Adrenal gland (tissue), 12 donors: ENCODE data around the gene ADD1. TPM values are rescaled to one million over a fixed set of nuclear protein-coding genes. Genes with fewer than 3 reads are reported as not detected.

Experiments
- DNase-seq, 7 donors: peaks; one replicate each; pipeline ENCODE4 v3.0.0-alpha.2; 2019 to 2020
- H3K27ac ChIP-seq, 5 donors: fragments of 200-600 bp; sonication (generic) in 4 of 5; 1 replicate in 3 of 5; 2 replicates in 2 of 5; pipeline versions ENCODE4 v1.5.1 to v1.8.0; 2016 to 2020; ENCODE audit warnings: mild to moderate bottlenecking in 1 of 5
- H3K27me3 ChIP-seq: fragments of 200-600 bp; 2 replicates; pipeline ENCODE4 v1.8.0; 2021
- H3K36me3 ChIP-seq, 2 donors: fragments of 200-600 bp; replicated peaks in 1 of 2; 1 replicate in 1 of 2; 2 replicates in 1 of 2; pipeline versions ENCODE4 v1.5.1 to v1.8.0; 2018 to 2022
- H3K4me1 ChIP-seq, 2 donors: fragments of 200-600 bp; replicated peaks in 1 of 2; 1 replicate in 1 of 2; 2 replicates in 1 of 2; pipeline versions ENCODE4 v1.5.1 to v1.8.0; 2018 to 2021
- H3K4me3 ChIP-seq, 4 donors: fragments of 200-600 bp; sonication (generic) in 3 of 4; one replicate each; pipeline ENCODE4 v1.5.1; 2016 to 2018
- H3K9me3 ChIP-seq, 3 donors: fragments of 200-600 bp; sonication (generic) in 1 of 3; replicated peaks in 1 of 3; 1 replicate in 2 of 3; 2 replicates in 1 of 3; pipeline versions ENCODE4 v1.5.1 to v1.8.0; 2016 to 2021
- POLR2A ChIP-seq, 2 donors: fragments of 450-650 bp; IDR thresholded peaks; one replicate each; pipeline ENCODE4 v1.6.1; 2017; ENCODE audit warnings: antibody characterized with exemption in 2 of 2, mild to moderate bottlenecking in 2 of 2, moderate library complexity in 1 of 2
- WGBS, 4 donors: extraction: QIAGEN DNeasy Blood & Tissue Kit in 2 of 4; methylation state at CpG; one replicate each; pipeline versions ENCODE4 v1.1.5 to v1.1.7; 2013 to 2017; 5-methylcytosine and 5-hydroxymethylcytosine counted together
- intact Hi-C, 2 donors: fragments of 100-400 bp; cut with DNase I; formaldehyde crosslinking; loops; one replicate each; pipeline versions ENCODE4 v1.14.1 to v1.15.0; 2022 to 2023
- polyA plus RNA-seq, 3 donors: library from polyadenylated mRNA; stranded (reverse); fragments of 200-250 nt in 2 of 3; fragments of 350-450 nt in 1 of 3; fragmentation: Illumina TruSeq in 1 of 3; extraction: RNeasy Lipid Tissue Mini Kit (QIAGEN cat#74804) in 1 of 3; gene quantifications; one replicate each; pipeline ENCODE4 v1.2.3, GENCODE V29; 2013 to 2014
- total RNA-seq, 9 donors: library from RNA; depleted of rRNA in 4 of 9; stranded (reverse); fragments of >200 nt in 4 of 9; fragments of 120-200 nt in 1 of 9; fragmentation: NEBNext Ultra II Directional in 1 of 9; extraction: Animal tissue kit (Norgen Biotek cat#: 25700) in 1 of 9; gene quantifications; one replicate each; pipeline versions ENCODE4 v1.1.0 to v1.2.4, GENCODE V29; 2013 to 2023
- TF ChIP-seq, protein P1 (sequence below), 6 experiments: fragments of 450-650 bp in 4 of 6; fragments of 200-600 bp in 2 of 6; sonication (generic) in 1 of 6; IDR thresholded peaks; 1 replicate in 5 of 6; 2 replicates in 1 of 6; pipeline versions ENCODE4 v1.5.1 to v1.8.0; 2016 to 2021; ENCODE audit warnings: antibody characterized with exemption in 6 of 6, mild to moderate bottlenecking in 2 of 6, moderate library complexity in 1 of 6
- donor health status: healthy with polysubstance abuse.
- donor health status: Bipolar disorder and iron deficiency.
- donor health status: DM: yes; HTN: yes; CAD: no.
- donor health status: DM: no; HTN: no; CAD: no.
- donor health status: DM: no; HTN: no; CAD: no.
- donor health status: DM: yes; HTN: yes; CAD: no.

Gene ADD1
- total and polyA plus RNA-seq, 12 donors: 134 to 468 (median 241) TPM

DNA sequence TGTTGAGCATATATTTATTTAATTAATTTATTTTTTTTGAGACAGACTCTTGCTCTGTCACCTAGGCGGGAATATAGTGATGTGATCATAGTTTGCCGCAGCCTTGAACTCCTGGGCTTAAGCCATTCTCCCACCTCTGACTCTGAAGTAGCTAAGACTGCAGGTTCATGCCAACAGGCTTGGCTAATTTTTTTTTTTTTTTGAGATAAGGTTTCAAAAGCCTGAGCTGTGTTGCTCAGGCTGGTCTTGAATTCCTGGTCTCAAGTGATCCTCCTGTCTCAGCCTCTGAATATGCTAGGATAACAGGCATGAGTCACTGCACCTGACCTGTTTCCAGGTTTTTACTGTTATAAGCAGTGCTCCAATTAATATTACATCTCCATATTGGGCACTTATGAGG is 4.8 kb downstream of the ADD1 start:
- H3K27ac ChIP-seq: peak overlapping the region in 2 of 5 donors; percentile 32
- WGBS, 4 donors: 43 to 67% (median 54%) methylated on average over 2 of the region's 2 CpGs
- H3K27me3 ChIP-seq: no peaks in the 10 kb centered on the region
- no peaks in the 10 kb centered on the region for H3K9me3 ChIP-seq
- H3K4me1 ChIP-seq: peaks cover 39 to 68% of the 10 kb centered on the region in 2 donors
- H3K4me3 ChIP-seq: no peak overlapping the region
- TF ChIP-seq POLR2A (IDR thresholded peaks at IDR 0.05): no peak
- TF ChIP-seq, protein P1, sequence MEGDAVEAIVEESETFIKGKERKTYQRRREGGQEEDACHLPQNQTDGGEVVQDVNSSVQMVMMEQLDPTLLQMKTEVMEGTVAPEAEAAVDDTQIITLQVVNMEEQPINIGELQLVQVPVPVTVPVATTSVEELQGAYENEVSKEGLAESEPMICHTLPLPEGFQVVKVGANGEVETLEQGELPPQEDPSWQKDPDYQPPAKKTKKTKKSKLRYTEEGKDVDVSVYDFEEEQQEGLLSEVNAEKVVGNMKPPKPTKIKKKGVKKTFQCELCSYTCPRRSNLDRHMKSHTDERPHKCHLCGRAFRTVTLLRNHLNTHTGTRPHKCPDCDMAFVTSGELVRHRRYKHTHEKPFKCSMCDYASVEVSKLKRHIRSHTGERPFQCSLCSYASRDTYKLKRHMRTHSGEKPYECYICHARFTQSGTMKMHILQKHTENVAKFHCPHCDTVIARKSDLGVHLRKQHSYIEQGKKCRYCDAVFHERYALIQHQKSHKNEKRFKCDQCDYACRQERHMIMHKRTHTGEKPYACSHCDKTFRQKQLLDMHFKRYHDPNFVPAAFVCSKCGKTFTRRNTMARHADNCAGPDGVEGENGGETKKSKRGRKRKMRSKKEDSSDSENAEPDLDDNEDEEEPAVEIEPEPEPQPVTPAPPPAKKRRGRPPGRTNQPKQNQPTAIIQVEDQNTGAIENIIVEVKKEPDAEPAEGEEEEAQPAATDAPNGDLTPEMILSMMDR (IDR thresholded peaks at IDR 0.05): no peak
- intact Hi-C loops: loop anchor here (10.0 kb wide), 2 partner anchors 46 to 86 kb away; no protein-coding TSS in a partner anchor
- H3K36me3 ChIP-seq: peaks cover 0 to under 1% of the 10 kb centered on the region in 2 donors
- DNase-seq: peak in 4 of 7 donors; percentile 30 to 56 (median 52)

- Histone ChIP-seq H3K27ac (no peak overlapping the region), H3K4me1 (peaks cover 45 to 78% of the 10 kb centered on the region in 2 donors), H3K4me3 (no peak overlapping the region), H3K27me3 (no peaks in the 10 kb centered on the region), H3K9me3 (no peaks in the 10 kb centered on the region), H3K36me3 (peaks cover 0 to 12% of the 10 kb centered on the region in 2 donors)
- TF ChIP-seq, protein P1 (IDR thresholded peaks at IDR 0.05): no peak
- DNase-seq: peak in 2 of 7 donors; percentile 8 to 40
- 69 to 73% (median 72%) methylated on average over 9 of the region's 9 CpGs for WGBS, 4 donors
- intact Hi-C loops: loop anchor here (10.0 kb wide), 2 partner anchors 45 to 85 kb away; no protein-coding TSS in a partner anchor
These were observed 5.9 kb downstream of the ADD1 start for GRCh38 chr4:2849267-2850152.

DNA sequence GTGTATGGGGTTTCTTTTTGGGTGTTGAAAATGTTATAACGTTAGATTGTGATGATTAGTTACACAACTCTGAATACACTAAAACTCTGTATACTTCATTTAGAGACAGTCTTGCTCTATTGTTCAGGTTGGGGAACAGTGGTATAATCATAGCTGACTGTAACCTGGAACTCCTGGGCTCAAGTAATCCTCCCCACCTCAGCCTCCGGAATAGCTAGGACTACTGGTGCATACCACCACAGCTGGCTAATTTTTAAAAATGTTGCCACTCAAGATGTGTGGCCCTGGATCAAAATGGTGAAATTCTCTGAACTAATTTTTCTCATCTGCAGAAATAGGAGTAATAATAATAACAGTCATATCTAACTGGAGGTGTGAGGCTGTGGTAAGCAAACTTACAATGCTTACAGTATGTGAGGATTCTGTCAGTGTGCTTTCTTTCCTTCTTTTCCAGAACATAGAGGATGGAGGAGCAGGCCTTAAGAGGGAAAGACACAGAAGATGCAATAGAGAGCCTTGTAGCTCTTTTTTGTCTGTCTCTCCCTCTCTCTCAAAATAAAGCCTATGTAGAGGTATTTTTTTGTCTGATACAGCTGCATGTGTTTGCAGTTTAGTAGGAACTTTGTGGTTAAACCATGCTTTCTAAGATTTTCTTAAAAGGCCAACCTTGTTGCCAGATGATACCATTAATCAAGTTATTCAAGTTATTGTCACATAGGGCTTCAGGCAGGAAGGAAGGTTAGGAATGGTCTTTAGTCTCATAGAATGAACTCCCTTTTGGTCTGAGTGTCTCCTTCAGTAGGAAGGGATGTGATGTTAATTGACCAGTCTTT is 7.5 kb downstream of the ADD1 start:
- WGBS, 4 donors: 66 to 84% (median 71%) methylated on average over 2 of the region's 2 CpGs
- Histone ChIP-seq H3K36me3 (peaks cover 0 to 12% of the 10 kb centered on the region in 2 donors), H3K4me3 (no peak overlapping the region), H3K9me3 (no peaks in the 10 kb centered on the region), H3K4me1 (peaks cover 47 to 78% of the 10 kb centered on the region in 2 donors), H3K27ac (peak overlapping the region in 1 of 5 donors; percentile 28), H3K27me3 (no peaks in the 10 kb centered on the region)
- no peak for TF ChIP-seq POLR2A (IDR thresholded peaks at IDR 0.05)
- TF ChIP-seq, protein P1 (IDR thresholded peaks at IDR 0.05): no peak
- intact Hi-C loops: no loop called here
- no peak for DNase-seq

DNA sequence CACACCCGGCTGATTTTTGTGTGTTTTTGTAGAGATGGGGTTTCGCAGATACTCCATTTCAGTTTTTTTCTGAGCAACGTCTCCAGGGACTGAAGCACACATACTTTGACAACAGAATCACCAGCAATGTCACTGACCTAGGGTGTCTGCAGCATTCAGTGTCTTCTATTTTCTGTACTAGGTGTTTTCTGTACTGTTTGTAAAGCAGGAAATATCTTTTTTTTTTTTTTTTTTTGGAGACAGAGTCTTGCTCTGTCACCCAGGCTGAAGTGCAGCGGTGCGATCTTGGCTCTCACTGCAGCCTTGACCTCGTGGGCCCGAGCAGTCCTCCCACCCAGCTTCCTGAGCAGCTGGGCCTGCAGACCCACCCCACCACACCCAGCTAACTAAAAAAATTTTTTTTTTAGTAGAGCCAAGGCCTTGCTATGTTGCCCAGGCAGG is 8.9 kb downstream of the ADD1 start:
- Histone ChIP-seq H3K27ac (no peak overlapping the region), H3K9me3 (no peaks in the 10 kb centered on the region), H3K36me3 (peaks cover 0 to 12% of the 10 kb centered on the region in 2 donors), H3K27me3 (no peaks in the 10 kb centered on the region), H3K4me1 (peaks cover 47 to 75% of the 10 kb centered on the region in 2 donors), H3K4me3 (no peak overlapping the region)
- no peak for TF ChIP-seq POLR2A (IDR thresholded peaks at IDR 0.05)
- TF ChIP-seq, protein P1 (IDR thresholded peaks at IDR 0.05): no peak
- WGBS, 4 donors: 18 to 23% (median 22%) methylated on average over 7 of the region's 7 CpGs
- intact Hi-C loops: no loop called here
- peak in 3 of 7 donors; percentile 55 to 72 (median 63) for DNase-seq
